Endothelial cell of umbilical vein (primary cell): Measurements from ENCODE around the gene SMIM36. TPM values are rescaled to one million over a fixed set of nuclear protein-coding genes. Genes with fewer than 3 reads are reported as not detected.

Experiments
- BruUV-seq: library from RNA; stranded (reverse); fragments of 400-500 nt; replicated peaks from 2 replicates; lab custom pipeline; 2021; lab: Mats Ljungman, UMichigan
- CTCF ChIA-PET: fragments of 300-600, 350-600 bp; sonication (Branson Sonifier 250); formaldehyde crosslinking; loops from one replicate; lab custom pipeline; 2021; ENCODE audit warnings: antibody characterized with exemption, inconsistent platforms; lab: Charles Lee
- POLR2A ChIA-PET: fragments of 300-600, 350-600 bp; sonication (Branson Sonifier 250); formaldehyde crosslinking; loops from one replicate; lab custom pipeline; 2021; ENCODE audit warnings: antibody characterized with exemption, inconsistent platforms; lab: Charles Lee
- DNase-seq: peaks from one replicate; pipeline ENCODE4 v3.0.0-alpha.2; 2011; ENCODE audit warnings: low read depth, low spot score
- FAIRE-seq: peaks from 2 replicates; lab custom pipeline; 2011; peaks lifted over from hg19 to GRCh38; lab: Jason Lieb, UNC
- H2AFZ ChIP-seq: 2 replicates; pipeline ENCODE4 v1.6.0; 2012; ENCODE audit warnings: low read depth, low read length, control low read depth, inconsistent platforms
- H3K27ac ChIP-seq: 2 replicates; pipeline ENCODE4 v1.5.1; 2011; ENCODE audit warnings: low read depth, mild to moderate bottlenecking, control low read depth, low read length, moderate library complexity; ENCODE audit not compliant: insufficient read depth
- H3K27me3 ChIP-seq, 2 experiments: 2 replicates each; pipeline versions ENCODE4 v1.6.0 to v1.6.1; 2011; ENCODE audit warnings: low read length in 2 of 2, mixed read lengths in 1 of 2; ENCODE audit not compliant: control insufficient read depth in 2 of 2, insufficient read depth in 2 of 2
- H3K36me3 ChIP-seq, 2 experiments: 2 replicates in 1 of 2; 3 replicates in 1 of 2; pipeline ENCODE4 v1.5.1; 2011; ENCODE audit warnings: low read length in 2 of 2, mild to moderate bottlenecking in 1 of 2, moderate library complexity in 1 of 2; ENCODE audit not compliant: control insufficient read depth in 2 of 2, insufficient read depth in 2 of 2; ENCODE audit errors: extremely low read depth in 1 of 2
- H3K4me1 ChIP-seq: 3 replicates; pipeline ENCODE4 v1.5.1; 2011; ENCODE audit warnings: mild to moderate bottlenecking, low read length; ENCODE audit not compliant: control insufficient read depth, insufficient read depth; ENCODE audit errors: extremely low read depth
- H3K4me2 ChIP-seq: 2 replicates; pipeline ENCODE4 v1.6.1; 2011; ENCODE audit warnings: low read length, control low read depth, mixed read lengths; ENCODE audit not compliant: insufficient read depth
- H3K4me3 ChIP-seq, 3 experiments: fragments of 200-600 bp in 1 of 3; sonication (generic), shearing (Covaris generic) in 1 of 3; replicated peaks in 1 of 3; 2 replicates each; pipeline ENCODE4 v1.5.1; 2011 to 2016; ENCODE audit warnings: control low read depth in 3 of 3, low read length in 3 of 3, mild to moderate bottlenecking in 2 of 3, inconsistent platforms in 1 of 3, low read depth in 1 of 3, moderate library complexity in 1 of 3; ENCODE audit not compliant: insufficient read depth in 1 of 3
- H3K79me2 ChIP-seq: 2 replicates; pipeline ENCODE4 v1.6.0; 2012; ENCODE audit warnings: low read length, inconsistent platforms; ENCODE audit not compliant: control insufficient read depth, insufficient read depth
- H3K9ac ChIP-seq: replicated peaks from 2 replicates; pipeline ENCODE3; 2011; ENCODE audit warnings: low read length, control low read depth; ENCODE audit not compliant: insufficient read depth; ENCODE audit errors: extremely low read depth
- H3K9me1 ChIP-seq: replicated peaks from 3 replicates; pipeline ENCODE4 v1.6.0; 2011; ENCODE audit warnings: mild to moderate bottlenecking, low read length; ENCODE audit not compliant: control insufficient read depth, insufficient read depth; ENCODE audit errors: extremely low read depth
- H3K9me3 ChIP-seq: replicated peaks from 2 replicates; pipeline ENCODE4 v1.5.1; 2012; ENCODE audit warnings: low read length, inconsistent platforms; ENCODE audit not compliant: control insufficient read depth, insufficient read depth
- H4K20me1 ChIP-seq: replicated peaks from 2 replicates; pipeline ENCODE3; 2011; ENCODE audit warnings: mild to moderate bottlenecking, low read length; ENCODE audit not compliant: control insufficient read depth, insufficient read depth; ENCODE audit errors: extremely low read depth
- CTCF ChIP-seq, 2 donors: IDR thresholded peaks; 1 replicate in 1 of 2; 2 replicates in 1 of 2; pipeline ENCODE4 v1.5.1; 2011; ENCODE audit warnings: low read length in 2 of 2, mild to moderate bottlenecking in 2 of 2, moderate library complexity in 2 of 2, control low read depth in 1 of 2, inconsistent platforms in 1 of 2, low read depth in 1 of 2; ENCODE audit not compliant: insufficient read depth in 1 of 2; ENCODE audit errors: extremely low read depth in 1 of 2
- EZH2 ChIP-seq: IDR thresholded peaks from 2 replicates; pipeline ENCODE4 v1.6.1; 2012; ENCODE audit warnings: borderline replicate concordance, low read depth, mild to moderate bottlenecking, moderate library complexity, low read length, inconsistent platforms; ENCODE audit not compliant: severe bottlenecking
- FOS ChIP-seq: IDR thresholded peaks from 2 replicates; pipeline ENCODE4 v1.6.1; 2011; ENCODE audit warnings: mild to moderate bottlenecking, low read length, moderate library complexity, borderline replicate concordance; ENCODE audit not compliant: insufficient read depth
- GATA2 ChIP-seq: IDR thresholded peaks from 2 replicates; pipeline ENCODE4 v1.7.0; 2011; ENCODE audit warnings: low read depth, mild to moderate bottlenecking, moderate library complexity, mixed read lengths, low read length; ENCODE audit not compliant: insufficient read length, insufficient read depth
- JUN ChIP-seq: IDR thresholded peaks from 2 replicates; pipeline ENCODE4 v1.6.1; 2011; ENCODE audit warnings: borderline replicate concordance, low read depth; ENCODE audit not compliant: insufficient read length, insufficient read depth
- MAX ChIP-seq: IDR thresholded peaks from 2 replicates; pipeline ENCODE4 v1.6.1; 2011; ENCODE audit not compliant: insufficient read depth, insufficient read length
- MYC ChIP-seq: IDR thresholded peaks from one replicate; pipeline ENCODE4 v1.6.1; 2011; ENCODE audit warnings: mild to moderate bottlenecking, low read depth, low read length
- POLR2A ChIP-seq: IDR thresholded peaks from 2 replicates; pipeline ENCODE4 v1.6.1; 2012; ENCODE audit warnings: low read depth, mild to moderate bottlenecking, control low read depth, low read length
- POLR2AphosphoS5 ChIP-seq: IDR thresholded peaks from 2 replicates; pipeline ENCODE4 v1.6.1; 2012; ENCODE audit warnings: low read depth, mild to moderate bottlenecking, control low read depth, low read length, moderate library complexity; ENCODE audit not compliant: insufficient read depth
- dilution Hi-C: fragments of 300-500 bp; cut with MboI; formaldehyde crosslinking; loops from one replicate; pipeline ENCODE4 v1.15.0; 2019; ENCODE audit warnings: low sequenced_read_pairs; ENCODE audit not compliant: extremely low pct_ligation_motif_present
- intact Hi-C: fragments of 100-400 bp; cut with micrococcal nuclease; formaldehyde crosslinking; loops from one replicate; pipeline ENCODE4 v1.10.0; 2022
- polyA plus RNA-seq, 4 experiments: library from polyadenylated mRNA; depleted of rRNA in 3 of 4; stranded (reverse) in 3 of 4; unstranded in 1 of 4; fragments of >200 nt; gene quantifications; 2 replicates each; pipeline versions ENCODE4 v1.2.1 to v1.2.3, GENCODE V29; 2011 to 2012; ENCODE audit warnings: missing spikeins in 1 of 4
- total RNA-seq: library from RNA; stranded (reverse); gene quantifications from 2 replicates; pipeline ENCODE4 v1.2.3, GENCODE V29; 2021

SMIM36 gene
- total and polyA plus RNA-seq, 2 donors (not counting 3 experiments of a cell fraction or from before 2014, with no cell fraction given) = not detected

- Histone ChIP-seq H2AFZ (no peak overlapping the region), H3K27ac (no peak overlapping the region), H3K4me3 (no peak overlapping the region), H3K27me3 (no peaks in the 10 kb centered on the region), H3K79me2 (no peaks in the 10 kb centered on the region), H3K4me2 (no peak overlapping the region), H3K9ac (no peak overlapping the region), H4K20me1 (no peaks in the 10 kb centered on the region), H3K4me1 (peaks cover 9% of the 10 kb centered on the region), H3K9me1 (no peaks in the 10 kb centered on the region), H3K36me3 (no peaks in the 10 kb centered on the region), H3K9me3 (no peaks in the 10 kb centered on the region)
- no peak for TF ChIP-seq EZH2
- no peak for TF ChIP-seq POLR2AphosphoS5
- no peak for TF ChIP-seq FOS
- no peak for TF ChIP-seq MAX
- no peak for TF ChIP-seq GATA2
- intact Hi-C loops = no loop called here
- DNase-seq (no peak), FAIRE-seq (no peak)
- no TSS peak for BruUV-seq
- ChIA-PET POLR2A (no interaction called here), CTCF (no interaction called here)
- dilution Hi-C loops = no loop called here
These were observed 56.3 kb downstream of the SMIM36 start for GRCh38 chr17:55454906-55455474.

GRCh38 chr17:55453839-55454557, 57.3 kb downstream of the SMIM36 start:
- H3K9me1 ChIP-seq = no peaks in the 10 kb centered on the region
- CTCF ChIA-PET = no interaction called here
- no peak overlapping the region for H3K4me3 ChIP-seq
- no peak for DNase-seq
- dilution Hi-C loops = no loop called here
- no peaks in the 10 kb centered on the region for H4K20me1 ChIP-seq
- POLR2A ChIA-PET = no interaction called here
- no peaks in the 10 kb centered on the region for H3K79me2 ChIP-seq
- H3K36me3 ChIP-seq = no peaks in the 10 kb centered on the region
- no peak for FAIRE-seq
- peak overlapping the region; percentile 56 for H2AFZ ChIP-seq
- H3K4me1 ChIP-seq = peaks cover 9% of the 10 kb centered on the region
- H3K9me3 ChIP-seq = no peaks in the 10 kb centered on the region
- H3K4me2 ChIP-seq = no peak overlapping the region
- intact Hi-C loops = loop anchor here (2.0 kb wide), 1 partner anchor 33 kb away; the partner anchor contains the start of gene MMD
- no TSS peak for BruUV-seq
- no peak overlapping the region for H3K9ac ChIP-seq
- no peaks in the 10 kb centered on the region for H3K27me3 ChIP-seq
- TF ChIP-seq POLR2A (no peak), CTCF (IDR thresholded peaks at IDR 0.05; ENCODE audit: extremely low read depth in 1 of 2, insufficient read depth in 1 of 2, low read depth in 1 of 2, low read length in 2 of 2) (no peak), FOS (no peak), MYC (no peak), EZH2 (no peak), POLR2AphosphoS5 (no peak), GATA2 (no peak), MAX (no peak), JUN (no peak)
- no peak overlapping the region for H3K27ac ChIP-seq
